K562 treated with DMSO at 1 percent for 12 hours (cell line): ENCODE results near the gene FTMT. TPM values are rescaled to one million over a fixed set of nuclear protein-coding genes. Genes with fewer than 3 reads are reported as not detected.

ENCODE experiments used
- total RNA-seq: library from RNA; unstranded; fragments of 300-600 nt; gene quantifications from 2 replicates; pipeline ENCODE4 v1.2.3, GENCODE V29; 2022; ENCODE audit not compliant: insufficient read depth

FTMT gene
- not detected in 2 replicates for total RNA-seq

GRCh38 chr5:121851643-121852574, at the start of gene FTMT:
Gene FTMT, plus strand, starts transcription at chr5:121851882. Its CDS starts 82 bp downstream, at chr5:121851964.

Other genes starting within 250 kb of the FTMT start
- gene SRFBP1, start 110.1 kb downstream of the FTMT start, total RNA-seq, result 1.8 and 2.9 TPM in 2 replicates
- gene LOX, start 226.4 kb downstream of the FTMT start, total RNA-seq, result not detected in 2 replicates